ENCODE measurements around the gene ADAM22. TPM values are rescaled to one million over a fixed set of nuclear protein-coding genes. Genes with fewer than 3 reads are reported as not detected.

The ADAM22 gene
- total and polyA plus RNA-seq, 10 of the 15 experiments (the other 5 are each of a cell fraction or from before 2014, with no cell fraction given) = 1.4 to 24.5 (median 7.6) TPM

DNA sequence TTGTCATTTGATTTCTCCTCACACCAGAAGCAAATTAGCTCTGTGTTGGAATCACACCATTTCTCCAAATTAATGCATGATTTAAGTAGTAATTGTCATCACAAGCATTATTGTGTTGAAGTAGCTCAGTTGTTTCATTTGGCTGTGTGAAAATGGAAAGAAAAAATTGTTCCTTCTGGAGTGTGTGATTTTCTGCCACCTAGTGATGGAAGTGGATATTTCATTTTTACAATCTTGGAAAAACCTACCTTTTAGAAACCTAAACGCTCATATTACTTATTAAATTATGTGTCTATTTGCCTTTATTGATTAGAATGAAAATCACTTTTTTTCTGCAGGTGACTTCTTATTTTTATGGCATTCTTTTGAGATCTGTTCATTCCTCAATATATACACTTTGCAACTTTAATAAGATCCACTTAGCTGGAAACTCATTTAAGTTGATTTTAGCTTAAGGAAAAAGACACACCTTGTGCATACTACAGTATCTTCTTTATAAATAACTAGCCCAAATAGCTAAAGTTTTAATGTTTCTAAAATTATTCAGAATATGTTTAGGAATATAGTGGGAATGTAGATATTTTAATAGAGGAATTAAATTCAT is 235.8 kb downstream of the ADAM22 start:
- in situ Hi-C loops (cut with MboI) = no loop called here
- no peaks in the 10 kb centered on the region for H3K4me1 ChIP-seq (ENCODE audit: control insufficient read depth, insufficient read depth, low read length)
- no peaks in the 10 kb centered on the region for H4K20me1 ChIP-seq (ENCODE audit: control insufficient read depth, insufficient read depth)
- H3K9me3 ChIP-seq (replicated peaks; ENCODE audit: control insufficient read depth, insufficient read depth, low read length) = no peaks in the 10 kb centered on the region
- no peaks in the 10 kb centered on the region for H3K79me2 ChIP-seq (ENCODE audit: control insufficient read depth, insufficient read depth, low read length)
- no peak overlapping the region for H3K27ac ChIP-seq (ENCODE audit: control insufficient read depth, insufficient read depth)
- H3K4me3 ChIP-seq = no peak overlapping the region
- no peaks in the 10 kb centered on the region for H3K27me3 ChIP-seq (replicated peaks in 1 of 2; ENCODE audit: control insufficient read depth in 2 of 2, insufficient read depth in 2 of 2, low read length in 1 of 2)
- FAIRE-seq (peak; percentile 38), ATAC-seq (peak; percentile 59), DNase-seq (ENCODE audit: low read depth, low spot score) (no peak)
- H3K36me3 ChIP-seq (ENCODE audit: control insufficient read depth in 2 of 2, insufficient read depth in 2 of 2, low read length in 1 of 2) = 0 out of 4 replicates have a peak, but pooled peaks cover 0 to 5% of the 10 kb centered on the region in 2 experiments
- 50% methylated on average over 1 of the region's 1 CpG for WGBS (ENCODE audit: insufficient coverage, insufficient replicate concordance, low lambda C conversion rate, missing lambda C conversion rate)
- H3K4me2 ChIP-seq (ENCODE audit: control insufficient read depth, insufficient read depth) = no peak overlapping the region
- ChIA-PET RAD21 (ENCODE audit: unreplicated experiment) (interaction anchor here (0.5 to 2.5 kb wide), 20 partner anchors 8 to 737 kb away, joined by 3 to 15 read pairs (median 4); partner anchors contain the start of gene ADAM22), CTCF (interaction anchor here (0.8 to 2.4 kb wide), 42 partner anchors 9 to 663 kb away, joined by 3 to 31 read pairs (median 6); partner anchors contain the start of genes ADAM22 and SRI), POLR2A (interaction anchor here (1.2 kb wide), 1 partner anchor 236 kb away, joined by 4 read pairs; the partner anchor contains the start of gene ADAM22), SMC1A (ENCODE audit: uncharacterized antibody, unreplicated experiment) (interaction anchor here (0.7 to 2.5 kb wide), 33 partner anchors 8 to 664 kb away, joined by 3 to 17 read pairs (median 4); partner anchors contain the start of gene ADAM22)
- H3K9ac ChIP-seq (ENCODE audit: control insufficient read depth, insufficient read depth, low read length) = no peak overlapping the region
- intact Hi-C loops (cut with micrococcal nuclease; ENCODE audit: unreplicated experiment) = loop anchor here (2.0 to 5.0 kb wide), 2 partner anchors 53 to 371 kb away; no protein-coding TSS in a partner anchor
- no peak for TF ChIP-seq STAT3 (IDR thresholded peaks at IDR 0.05; ENCODE audit: low read depth, low read length)
- TF ChIP-seq RAD21 (IDR thresholded peaks at IDR 0.05; ENCODE audit: insufficient read depth, low read depth, low read length) = peak; percentile 55
- TF ChIP-seq SMARCA5 (IDR thresholded peaks at IDR 0.05) = peak; percentile 20; the same call in 1 of the 2 replicates
- no peak for TF ChIP-seq PAX5 (IDR thresholded peaks at IDR 0.05; ENCODE audit: borderline replicate concordance, low read depth, low read length)
- no peak for TF ChIP-seq RUNX3 (IDR thresholded peaks at IDR 0.05; ENCODE audit: low read length)
- TF ChIP-seq, protein P1, sequence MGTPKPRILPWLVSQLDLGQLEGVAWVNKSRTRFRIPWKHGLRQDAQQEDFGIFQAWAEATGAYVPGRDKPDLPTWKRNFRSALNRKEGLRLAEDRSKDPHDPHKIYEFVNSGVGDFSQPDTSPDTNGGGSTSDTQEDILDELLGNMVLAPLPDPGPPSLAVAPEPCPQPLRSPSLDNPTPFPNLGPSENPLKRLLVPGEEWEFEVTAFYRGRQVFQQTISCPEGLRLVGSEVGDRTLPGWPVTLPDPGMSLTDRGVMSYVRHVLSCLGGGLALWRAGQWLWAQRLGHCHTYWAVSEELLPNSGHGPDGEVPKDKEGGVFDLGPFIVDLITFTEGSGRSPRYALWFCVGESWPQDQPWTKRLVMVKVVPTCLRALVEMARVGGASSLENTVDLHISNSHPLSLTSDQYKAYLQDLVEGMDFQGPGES (IDR thresholded peaks at IDR 0.05) = no peak
- no peak for TF ChIP-seq ESRRA (IDR thresholded peaks at IDR 0.05; ENCODE audit: low read length)
- TF ChIP-seq, protein P2, sequence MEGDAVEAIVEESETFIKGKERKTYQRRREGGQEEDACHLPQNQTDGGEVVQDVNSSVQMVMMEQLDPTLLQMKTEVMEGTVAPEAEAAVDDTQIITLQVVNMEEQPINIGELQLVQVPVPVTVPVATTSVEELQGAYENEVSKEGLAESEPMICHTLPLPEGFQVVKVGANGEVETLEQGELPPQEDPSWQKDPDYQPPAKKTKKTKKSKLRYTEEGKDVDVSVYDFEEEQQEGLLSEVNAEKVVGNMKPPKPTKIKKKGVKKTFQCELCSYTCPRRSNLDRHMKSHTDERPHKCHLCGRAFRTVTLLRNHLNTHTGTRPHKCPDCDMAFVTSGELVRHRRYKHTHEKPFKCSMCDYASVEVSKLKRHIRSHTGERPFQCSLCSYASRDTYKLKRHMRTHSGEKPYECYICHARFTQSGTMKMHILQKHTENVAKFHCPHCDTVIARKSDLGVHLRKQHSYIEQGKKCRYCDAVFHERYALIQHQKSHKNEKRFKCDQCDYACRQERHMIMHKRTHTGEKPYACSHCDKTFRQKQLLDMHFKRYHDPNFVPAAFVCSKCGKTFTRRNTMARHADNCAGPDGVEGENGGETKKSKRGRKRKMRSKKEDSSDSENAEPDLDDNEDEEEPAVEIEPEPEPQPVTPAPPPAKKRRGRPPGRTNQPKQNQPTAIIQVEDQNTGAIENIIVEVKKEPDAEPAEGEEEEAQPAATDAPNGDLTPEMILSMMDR (IDR thresholded peaks at IDR 0.05 in 2 of 3, conservative IDR thresholded peaks at IDR 0.05 in 1 of 3; ENCODE audit: control insufficient read depth in 2 of 3, extremely low read depth in 1 of 3, insufficient read depth in 1 of 3, low read depth in 3 of 3, low read length in 3 of 3) = peak; percentile 37 to 58 (median 43); a peak in 5 of 6 replicates
- TF ChIP-seq ZNF24 (IDR thresholded peaks at IDR 0.05) = no peak
- peak; percentile 38; the same call in 1 of the 2 replicates for TF ChIP-seq SMC3 (IDR thresholded peaks at IDR 0.05; ENCODE audit: borderline replicate concordance, low read length)
- TF ChIP-seq RAD51 (IDR thresholded peaks at IDR 0.05) = no peak
- TF ChIP-seq STAT1 (conservative IDR thresholded peaks at IDR 0.05) = no peak
- no peak overlapping the region; the same call in 1 of the 2 replicates for H2AFZ ChIP-seq (ENCODE audit: control insufficient read depth, low read depth, low read length)
- BruUV-seq (replicated peaks) = no TSS peak

Measured in GM12878 (cell line).